Measurements from ENCODE around the gene AHRR.

Gene AHRR

DNA sequence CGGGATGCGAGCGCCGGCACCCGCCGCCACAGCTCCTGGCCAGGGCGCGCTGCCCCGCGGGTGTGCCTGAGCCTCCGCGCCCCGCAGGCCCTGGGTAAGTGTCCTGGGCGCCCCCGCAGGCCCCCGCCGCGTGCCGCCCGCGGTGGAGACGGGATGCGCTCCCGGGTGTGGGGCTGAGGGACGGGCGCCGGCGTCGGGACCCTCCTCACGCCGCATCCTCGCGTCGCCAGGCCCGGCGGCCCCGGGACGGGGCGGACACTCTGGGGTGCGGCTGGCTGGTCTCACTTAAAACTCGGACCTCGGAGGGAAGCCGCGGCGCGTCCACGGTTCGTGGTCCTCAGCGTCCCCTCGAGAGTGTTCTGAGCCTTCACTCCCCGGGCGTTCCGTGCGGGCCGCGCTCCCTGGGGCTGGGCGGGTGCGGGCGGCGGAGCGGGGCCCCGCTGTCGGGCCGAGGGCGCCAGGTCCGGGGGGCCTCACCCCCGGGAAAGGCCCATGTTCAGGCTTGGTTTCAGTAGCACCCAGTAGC, 275 bp downstream of the AHRR start:
- DNase-seq: no peak

DNA sequence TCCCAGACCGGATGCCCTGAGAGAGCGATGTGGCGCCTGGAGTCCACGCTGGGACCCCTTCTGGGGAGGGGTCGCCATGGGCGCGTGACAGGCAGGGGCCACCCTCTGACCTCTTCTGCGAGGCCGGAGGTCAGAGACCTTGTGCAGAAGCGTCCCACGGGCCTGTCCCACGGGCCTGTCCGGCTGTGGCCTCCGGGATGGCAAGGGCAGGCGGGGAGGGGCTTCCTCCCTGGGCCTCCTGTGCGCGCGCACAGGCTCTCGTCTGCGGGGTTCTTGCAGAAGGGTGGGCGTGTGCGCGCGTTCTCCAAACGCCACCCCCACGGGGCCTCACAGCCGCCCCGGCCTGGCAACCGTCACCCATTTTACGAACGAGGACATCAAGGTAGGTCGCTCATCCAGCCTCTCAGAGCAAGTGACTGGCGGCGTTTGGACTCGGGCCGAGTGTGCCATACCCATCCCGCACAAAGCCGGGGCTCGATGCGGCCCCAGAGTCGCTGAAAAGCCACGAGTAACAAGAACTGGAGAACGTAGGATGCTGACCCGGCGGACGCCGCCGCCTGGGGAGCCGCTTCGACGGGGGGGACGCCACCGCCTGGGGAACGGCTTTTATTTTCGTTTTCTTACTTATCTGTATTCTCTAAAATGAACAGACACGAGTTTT, 897 bp downstream of the AHRR start:
- DNase-seq: no peak

DNA sequence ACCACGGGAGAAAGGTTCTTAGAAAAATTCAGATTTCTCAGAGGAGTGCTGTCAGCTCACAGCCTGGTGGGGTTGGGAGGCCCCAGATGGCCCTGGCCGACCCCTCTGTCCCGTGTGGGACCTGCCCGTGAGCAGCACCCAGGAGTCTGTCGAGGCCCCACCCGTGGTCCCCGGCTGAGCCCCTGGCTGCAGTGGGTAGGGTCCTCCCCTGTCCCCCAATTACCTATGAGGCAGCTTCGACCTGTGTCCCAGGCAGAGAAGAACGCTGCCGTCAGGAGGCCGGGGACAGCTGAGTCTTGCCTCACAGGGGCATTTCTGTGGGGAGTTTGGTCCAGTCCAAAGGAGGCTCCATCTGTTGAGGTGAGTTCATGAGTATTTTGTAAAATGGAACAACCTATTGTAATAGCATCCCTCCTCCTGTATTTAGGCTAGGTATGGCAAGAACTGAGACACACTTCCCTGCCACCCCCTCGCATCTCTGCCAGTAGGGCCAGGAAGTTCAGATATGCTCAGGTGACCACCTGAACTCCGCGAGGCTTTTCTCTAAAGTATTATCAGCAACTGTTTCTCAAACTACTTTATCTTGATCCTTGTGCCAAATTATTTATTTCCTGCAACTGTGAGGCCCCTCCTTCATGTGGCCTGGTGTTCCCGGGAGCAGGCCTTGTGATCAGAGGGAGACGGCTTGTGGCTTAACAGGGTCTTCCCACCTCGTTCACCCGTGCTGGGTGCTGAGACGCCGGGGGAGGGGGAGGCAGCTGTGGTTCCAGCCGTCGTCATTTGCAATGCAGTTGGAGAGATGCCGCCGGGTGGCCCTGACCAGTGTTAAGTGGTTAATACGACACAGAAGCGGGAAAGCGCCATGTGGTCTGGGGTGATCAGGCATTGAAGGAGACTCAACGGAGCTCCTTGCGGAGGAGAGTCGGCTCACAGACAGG, 1.7 kb downstream of the AHRR start:
- DNase-seq: no peak

DNA sequence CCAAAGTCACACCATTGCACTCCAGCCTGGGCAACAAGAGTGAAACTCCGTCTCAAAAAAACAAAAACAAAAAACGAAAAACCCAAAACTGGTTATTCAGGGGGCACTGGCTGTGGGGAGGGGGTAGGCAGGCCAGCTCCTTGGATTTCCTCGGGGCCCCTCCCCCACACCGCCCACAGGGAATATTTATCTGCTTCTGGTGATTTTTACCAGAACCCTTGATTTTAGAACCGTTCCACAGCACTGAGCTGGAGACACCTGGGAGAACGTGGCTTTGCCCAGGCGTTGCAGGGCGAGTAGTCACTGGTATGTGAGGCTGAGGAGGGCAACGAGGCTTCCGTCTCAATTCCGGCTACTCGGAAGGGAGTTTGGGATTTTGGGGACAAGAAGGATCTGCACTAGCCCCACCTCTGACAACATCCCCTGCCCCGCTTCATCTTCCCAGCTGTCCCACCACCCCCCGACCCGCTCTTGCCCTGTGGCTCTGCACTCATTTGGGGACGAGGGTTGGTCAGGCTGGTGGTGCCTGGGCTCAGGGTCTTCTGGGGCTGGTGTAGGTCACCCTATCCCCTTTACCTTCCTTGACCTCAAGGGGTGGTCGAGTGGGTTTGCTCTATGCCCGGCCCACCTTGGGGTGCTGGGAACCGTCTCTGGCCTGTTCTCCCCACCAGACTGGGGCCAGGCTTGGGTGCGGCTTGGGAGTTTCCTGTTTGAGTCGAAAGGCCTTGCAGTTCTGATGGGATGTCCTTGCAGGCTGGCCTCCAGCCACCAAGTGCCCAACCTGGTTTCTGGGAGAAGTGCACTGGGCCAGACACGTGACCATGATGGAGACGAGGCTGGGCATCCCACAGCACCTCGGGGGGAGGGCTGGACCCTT, 3.5 kb downstream of the AHRR start:
- no peak for DNase-seq

DNA sequence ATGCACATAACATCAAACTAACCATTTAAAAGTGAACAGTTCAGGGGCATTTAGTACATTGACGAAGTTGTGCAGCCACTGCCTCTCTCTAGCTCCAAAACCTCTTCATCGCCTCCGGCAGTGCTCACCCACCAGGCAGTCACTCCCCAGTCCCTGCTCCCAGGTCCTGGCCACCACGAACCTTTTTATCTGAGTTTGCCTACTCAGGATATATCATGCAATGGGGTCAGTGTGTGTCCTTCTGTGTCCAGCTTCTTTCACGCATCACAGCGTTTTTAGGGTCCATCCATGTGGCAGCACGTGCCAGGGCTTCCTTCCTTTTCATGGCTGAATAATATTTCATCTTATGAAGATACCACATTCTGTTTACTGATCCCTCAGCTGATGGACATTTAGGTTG, 4.6 kb downstream of the AHRR start:
- no peak for DNase-seq

DNA sequence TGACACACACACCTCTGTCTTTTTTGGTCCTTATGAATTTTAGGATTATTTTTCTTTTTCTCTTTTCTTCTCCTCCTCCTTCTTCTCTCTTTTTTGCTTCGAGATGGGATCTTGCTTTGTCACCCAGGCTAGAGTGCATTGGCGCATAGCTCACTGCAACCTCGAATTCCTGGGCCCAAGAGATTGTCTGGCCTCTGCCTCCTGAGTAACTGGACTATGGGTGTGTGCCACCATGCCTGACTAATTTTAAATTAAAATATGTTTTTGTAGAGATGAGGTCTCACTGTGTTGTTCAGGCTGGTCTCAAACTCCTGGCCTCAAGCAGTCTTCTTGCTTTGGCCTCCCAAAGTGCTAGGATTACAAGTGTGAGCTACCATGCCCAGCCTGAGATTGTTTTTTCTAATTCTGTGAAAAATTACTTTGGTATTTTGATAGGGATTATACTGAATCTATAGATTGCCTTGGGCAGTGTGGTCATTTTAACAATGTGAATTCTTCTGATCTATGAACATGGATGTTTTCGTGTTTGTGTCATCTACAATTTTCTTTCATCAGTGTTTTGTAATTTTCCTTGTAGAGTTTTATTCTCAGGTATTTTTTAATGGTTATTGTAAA, 7.7 kb downstream of the AHRR start:
- DNase-seq: no peak

DNA sequence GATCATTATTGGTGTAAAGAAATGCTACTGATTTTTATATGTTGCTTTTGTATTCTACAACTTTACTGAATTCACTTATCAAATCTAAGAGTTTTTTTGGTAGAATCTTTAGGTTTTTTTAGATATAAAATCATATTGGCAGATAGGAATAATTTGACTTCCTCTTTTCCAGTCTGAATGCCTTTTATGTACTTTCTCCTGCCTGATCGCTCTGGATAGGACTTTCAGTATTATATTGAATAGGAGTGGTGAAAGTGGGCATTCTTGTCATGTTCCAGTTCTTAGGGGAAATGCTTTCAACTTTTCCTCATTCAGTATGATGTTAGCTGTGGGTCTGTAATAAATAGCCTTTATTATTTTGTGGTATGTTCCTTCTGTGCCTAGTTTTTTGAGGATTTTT, 8.3 kb downstream of the AHRR start:
- no peak for DNase-seq

DNA sequence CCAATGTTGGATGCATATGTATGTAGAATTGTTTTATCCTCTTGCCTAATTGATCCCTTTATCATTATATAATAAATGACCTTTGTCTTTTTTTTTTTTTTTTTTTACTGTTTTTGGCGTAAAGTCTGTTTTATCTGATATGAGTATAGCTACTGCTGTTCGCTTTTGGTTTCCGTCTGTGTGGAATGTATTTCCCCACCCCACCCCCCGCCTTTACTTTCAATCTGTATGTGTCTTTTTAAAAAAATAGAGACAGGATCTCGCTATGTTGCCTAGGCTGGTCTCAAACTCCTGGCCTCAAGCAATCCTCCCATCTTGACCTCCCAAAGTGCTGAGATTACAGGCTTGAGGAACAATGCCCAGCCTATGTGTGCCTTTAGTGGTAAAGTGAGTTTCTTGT, 11.3 kb downstream of the AHRR start:
- DNase-seq: peak; percentile 57

DNA sequence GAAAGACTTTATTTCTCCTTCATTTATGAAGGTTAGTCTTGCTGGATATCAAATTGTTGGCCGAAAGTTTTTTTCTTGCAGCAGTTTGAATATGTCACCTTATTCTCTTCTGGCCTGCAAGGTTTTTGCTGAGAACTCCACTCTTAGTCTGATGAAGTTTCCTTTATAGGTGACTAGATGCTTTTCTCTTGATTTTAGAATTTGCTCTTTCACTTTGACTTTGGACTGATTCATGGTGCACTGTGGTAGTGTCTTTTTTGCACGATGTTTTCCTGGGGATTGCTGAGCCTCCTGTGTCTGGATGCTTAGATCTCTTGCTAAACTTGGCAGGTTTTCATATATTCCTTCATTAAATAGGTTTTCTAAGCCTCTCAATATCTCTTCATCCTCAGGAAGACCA, 12.4 kb downstream of the AHRR start:
- no peak for DNase-seq

DNA sequence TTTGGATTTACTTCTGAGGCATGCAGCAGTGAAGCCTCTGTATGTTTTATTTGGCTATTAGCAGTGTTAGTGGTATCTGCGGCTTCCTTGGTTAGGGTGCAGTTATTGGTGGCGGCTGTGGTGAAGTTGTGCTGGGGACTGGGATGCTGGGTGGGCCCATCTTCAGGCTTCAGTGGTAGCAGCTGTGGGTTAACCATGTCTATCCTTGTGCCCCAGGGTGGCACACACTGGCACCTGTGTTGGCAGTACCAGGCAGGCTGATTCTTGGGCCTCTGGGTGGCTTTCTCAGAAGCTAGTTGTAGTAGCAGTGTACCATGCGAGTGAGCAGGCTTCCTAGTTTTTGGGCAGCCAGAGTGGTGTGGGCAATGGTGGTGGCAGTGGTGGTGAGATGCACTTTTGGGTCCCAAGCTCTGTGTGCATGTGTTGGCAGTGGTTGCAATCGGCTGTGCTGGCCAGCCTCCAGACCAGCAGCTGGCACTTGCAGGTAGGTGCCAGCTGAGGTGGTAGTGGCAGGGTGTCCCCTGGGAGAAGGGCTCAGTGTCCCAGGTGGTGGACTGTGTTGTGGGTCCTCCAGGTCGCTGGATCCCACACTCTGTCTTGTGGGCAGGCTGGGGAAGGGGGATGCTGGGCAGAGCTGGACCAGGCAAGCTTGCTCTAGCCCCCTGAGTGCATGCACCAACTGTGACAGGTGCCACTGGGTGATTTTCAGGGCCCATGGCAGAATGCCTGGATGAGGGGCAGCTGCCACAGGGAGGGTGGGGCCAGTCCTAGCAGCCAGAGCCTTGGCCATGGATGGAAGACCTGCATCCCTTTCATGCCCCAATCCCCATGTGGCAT, 13.6 kb downstream of the AHRR start:
- DNase-seq: no peak

DNA sequence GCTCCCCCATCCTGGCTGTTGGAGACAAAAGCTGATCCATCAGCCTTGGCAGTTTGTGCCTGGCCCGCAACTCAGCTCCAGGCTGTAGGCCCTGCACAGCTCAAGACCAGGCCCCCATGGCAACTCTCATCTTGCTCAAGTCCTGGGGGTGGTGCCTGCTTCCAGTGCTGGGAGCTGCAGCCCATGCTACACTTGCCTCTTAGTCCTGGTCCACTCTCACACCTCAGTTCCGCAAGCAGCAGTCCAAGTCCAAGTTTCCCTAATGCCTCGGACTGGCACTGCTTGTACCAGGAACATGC, 14.2 kb downstream of the AHRR start:
- no peak for DNase-seq

DNA sequence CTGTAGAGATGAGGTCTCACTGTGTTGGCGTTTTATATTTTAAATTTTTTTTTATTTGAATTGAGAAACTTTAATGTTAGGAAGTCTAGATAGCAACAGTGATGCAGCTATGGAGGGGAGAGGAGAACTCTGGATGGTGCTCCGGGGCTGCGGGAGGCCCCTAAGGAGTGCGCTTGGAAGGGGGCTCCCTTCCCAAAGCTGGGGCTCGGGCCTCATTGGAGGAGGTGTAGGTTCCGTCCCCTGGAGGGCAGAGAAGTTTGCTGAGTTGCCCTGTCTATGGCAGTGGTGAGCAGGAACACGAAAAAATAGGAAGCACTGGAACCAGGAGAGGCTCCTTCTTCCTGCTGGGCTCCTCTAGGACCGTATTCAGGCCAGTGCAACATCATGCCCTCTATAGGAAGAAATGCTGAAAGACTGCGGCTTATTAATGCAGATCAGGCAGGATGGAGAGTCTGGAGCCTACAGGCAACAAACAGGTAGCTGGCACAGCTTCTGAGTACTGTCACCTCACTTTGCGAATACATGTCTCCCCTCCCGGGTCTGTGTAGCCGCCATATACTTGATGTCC, 16.1 kb downstream of the AHRR start:
- DNase-seq: no peak

DNA sequence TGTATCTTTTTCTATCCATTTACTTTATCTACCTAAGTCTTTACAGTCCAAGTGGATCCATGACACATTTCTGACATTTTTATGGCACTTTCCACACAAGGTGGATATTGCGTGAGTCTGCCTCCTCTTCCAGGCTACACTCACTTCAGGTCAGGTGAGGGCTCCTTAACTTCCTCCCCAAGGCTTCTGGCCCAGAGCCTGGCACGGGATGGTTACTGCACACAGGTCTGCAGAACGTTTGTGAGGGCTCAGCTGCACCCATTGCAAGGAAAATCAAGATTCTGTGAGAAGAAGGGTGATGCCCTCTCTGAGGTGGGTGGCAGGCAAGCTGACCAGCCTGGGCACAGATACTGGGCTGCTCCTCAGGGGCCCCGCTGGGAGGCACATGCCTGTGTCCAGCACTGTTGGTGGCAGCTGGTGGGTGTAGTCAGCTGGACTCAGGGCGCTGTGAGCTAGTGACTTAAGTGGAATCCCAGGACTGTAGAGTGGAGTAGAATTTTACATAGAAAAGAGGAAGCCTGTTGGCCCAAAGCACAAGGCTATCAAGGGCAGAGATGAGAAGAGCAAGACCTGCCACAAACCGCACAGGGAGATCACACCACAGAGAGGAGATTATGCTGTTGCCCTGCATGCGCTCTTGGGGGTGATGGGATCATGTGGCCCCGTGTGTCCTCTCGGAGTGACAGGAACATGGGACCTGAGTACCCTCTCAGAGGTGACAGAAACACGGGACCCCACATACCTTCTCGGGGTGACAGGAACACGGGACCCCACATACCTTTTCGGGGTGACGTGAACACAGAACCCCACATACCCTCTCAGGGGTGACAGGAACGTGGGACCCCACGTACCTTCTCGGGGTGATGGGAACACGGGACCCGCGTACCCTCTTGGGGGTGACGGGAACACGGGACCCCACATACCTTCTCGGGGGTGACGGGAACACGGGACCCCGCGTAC, 21.3 kb downstream of the AHRR start:
- no peak for DNase-seq

DNA sequence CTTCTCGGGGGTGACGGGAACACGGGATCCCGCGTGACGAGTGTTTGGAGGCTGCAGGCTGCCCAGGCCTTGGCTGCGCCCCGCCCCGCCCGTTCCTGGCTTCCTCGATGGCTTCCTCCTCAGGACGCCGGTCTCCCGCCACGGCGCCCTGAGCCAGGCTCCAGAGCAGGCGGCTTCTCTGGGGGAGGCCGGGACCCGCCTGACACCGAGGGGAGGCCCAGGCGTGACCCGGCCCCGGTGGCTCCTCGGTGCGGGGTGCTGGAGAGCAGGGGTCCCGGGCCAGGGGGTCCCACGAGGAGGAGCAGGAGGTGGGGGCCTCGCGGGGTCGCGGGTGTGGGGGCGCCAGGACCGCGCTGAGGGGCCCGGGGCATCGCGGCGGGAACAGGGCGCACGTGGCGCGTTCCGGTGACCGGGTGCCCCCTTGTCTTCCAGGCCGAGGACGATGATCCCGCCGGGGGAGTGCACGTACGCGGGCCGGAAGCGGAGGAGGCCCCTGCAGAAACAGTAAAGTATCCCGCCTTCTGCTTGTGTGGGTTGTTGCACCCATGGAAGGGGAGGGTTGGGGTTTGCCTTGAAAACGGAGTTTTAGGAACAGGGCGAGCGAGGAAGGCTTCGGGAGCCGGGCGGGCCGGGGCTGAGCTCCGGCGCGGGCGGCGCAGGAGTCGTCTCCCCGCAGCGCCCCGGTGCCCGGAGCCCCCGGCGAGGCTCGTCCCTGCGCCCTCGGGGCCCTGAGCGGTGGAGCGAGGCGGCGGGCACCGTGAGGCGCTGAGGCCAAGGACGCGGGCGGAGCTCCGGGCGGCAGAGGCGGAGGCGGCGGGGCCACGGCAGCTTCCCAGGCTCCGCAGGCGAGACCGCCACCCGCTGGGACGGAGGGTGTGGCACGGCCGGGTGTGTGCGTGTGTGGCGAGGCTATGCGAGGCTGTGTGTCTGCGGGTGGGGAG, 22.2 kb downstream of the AHRR start:
- DNase-seq: peak; percentile 42

DNA sequence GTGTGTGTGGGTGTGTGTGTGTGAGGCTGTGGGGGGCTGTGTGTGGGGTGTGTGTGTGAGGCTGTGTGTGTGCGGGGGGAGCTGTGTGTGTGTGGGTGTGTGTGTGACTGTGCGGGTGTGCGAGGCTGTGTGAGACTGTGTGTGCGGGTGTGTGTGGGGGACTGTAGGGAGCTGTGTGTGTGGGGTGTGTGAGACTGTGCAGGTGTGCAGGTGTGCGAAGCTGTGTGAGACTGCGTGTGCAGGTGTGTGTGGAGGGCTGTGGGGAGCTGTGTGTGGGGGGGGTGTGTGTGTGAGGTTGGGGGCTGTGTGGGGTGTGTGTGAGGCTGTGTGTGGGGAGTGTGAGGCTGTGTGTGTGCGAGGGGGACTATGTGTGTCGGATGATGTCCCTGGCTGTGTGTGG, 23.2 kb downstream of the AHRR start:
- DNase-seq: no peak

DNA sequence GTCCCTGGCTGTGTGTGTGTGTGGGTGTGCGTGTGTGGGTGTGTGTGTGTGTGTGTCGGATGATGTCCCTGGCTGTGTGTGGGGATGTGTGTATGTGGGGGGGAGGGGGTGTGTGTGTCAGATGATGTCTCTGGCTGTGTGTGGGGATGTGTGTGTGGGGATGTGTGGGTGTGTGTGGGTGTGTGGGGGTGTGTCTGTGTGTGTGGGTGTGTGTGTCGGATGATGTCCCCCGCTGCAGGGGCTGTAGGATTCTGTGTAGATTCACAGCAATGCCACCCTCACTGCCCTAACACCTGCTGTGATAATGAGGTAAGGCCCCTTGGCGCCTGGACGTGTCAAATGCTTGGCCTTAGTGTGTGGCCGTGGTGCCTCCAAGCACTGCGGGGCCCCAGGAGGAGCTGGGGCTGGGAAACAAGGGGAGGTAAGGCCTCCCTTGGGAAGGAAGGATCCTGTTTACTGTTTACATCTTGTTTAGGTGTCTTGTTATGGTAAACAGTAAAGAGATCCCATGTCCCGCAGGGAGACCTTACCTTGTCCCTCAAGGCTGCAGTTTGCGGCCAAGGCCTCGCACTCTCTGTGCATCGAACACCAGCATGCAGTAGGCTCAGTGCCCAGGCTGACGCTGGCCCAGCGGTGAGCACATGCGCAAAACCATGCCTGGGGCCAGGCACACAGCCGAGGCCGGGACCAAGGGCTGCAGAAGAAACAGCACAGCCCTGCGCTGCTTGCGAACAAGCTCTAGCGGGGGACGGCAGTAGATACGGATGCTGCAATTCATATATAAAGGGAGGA, 24.1 kb downstream of the AHRR start:
- no peak for DNase-seq

DNA sequence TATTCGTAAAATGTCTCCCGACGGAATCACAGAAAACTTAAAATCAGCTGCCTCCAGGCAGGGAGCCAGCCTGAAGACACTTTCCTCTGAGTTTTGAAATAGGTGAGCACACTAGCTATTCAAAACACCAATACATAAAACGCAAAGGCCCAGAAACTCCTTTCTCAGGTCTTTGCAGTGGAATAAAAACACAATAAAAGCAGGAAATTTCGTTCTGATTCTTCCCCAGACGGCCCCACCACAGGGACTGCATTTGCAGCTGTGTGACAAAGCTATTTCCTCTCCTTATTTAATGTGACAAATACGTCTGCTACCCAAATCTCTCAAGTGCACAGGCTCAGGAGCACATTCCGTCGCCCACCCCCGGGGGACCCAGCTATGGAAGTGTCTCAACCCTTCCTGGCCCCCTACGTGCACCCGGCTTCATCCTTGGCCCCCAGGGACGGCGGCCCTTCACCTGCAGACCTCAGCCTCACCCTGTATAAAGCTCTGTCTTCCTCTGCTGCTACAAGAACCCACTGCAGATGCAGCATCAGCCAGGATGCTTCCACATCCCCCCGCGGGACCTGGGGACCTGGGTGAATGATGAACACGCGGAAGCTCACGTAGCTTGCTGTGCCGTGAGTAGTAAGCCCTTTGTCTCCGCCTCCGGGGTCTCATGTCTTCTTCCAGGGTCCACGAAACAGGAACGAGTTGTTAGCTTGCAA, 24.9 kb downstream of the AHRR start:
- DNase-seq: no peak

Data from stimulated activated CD4-positive, alpha-beta T cell treated with anti-CD3 and anti-CD28 coated beads, Interleukin-4, amount 100 ng/mL, for 24 hours (primary cell).